ENCODE results near the gene KCTD1.
"Not testable (repeated sequence)": the region's sequence is repeated elsewhere in the genome, so short reads cannot be mapped to it uniquely, and the experiment has no call there.

DNA sequence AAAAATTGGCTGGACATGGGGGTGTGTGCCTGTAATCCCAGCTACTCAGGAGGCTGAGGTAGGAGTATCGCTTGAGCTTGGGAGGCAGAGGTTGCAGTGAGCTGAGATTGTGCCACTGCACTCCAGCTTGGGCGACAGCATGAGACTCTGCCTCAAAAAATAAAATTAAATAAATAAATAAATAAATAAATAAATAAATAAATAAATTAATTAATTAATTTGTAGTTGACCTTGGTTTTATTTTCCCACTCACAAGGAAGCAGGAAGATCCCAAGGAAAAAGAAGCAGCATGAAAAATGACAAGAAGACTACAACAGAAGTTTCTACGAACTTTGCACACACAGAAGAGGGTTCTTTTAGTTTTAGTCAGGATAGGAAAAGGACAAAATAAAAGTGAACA is 110.7 kb downstream of the KCTD1 start:
- TF ChIP-seq EZH2 (IDR thresholded peaks at IDR 0.05; ENCODE audit: borderline replicate concordance, low read depth, low read length, severe bottlenecking); CTCF (IDR thresholded peaks at IDR 0.05; ENCODE audit: borderline replicate concordance, extremely low read depth, low read length, poor library complexity, severe bottlenecking): not testable (repeated sequence)

All from DND-41 (cell line).